Hematopoietic multipotent progenitor cell (in vitro differentiated cells): Measurements from ENCODE around the gene CACNA1D. TPM values are rescaled to one million over a fixed set of nuclear protein-coding genes. Genes with fewer than 3 reads are reported as not detected.

ENCODE experiments used
- DNase-seq, 3 donors: peaks; one replicate each; pipeline ENCODE4 v3.0.0-alpha.2; 2011 to 2015; ENCODE audit warnings: low read depth in 2 of 3, low spot score in 2 of 3
- total RNA-seq: library from RNA; depleted of rRNA; stranded (reverse); fragments of >200 nt; gene quantifications from one replicate; pipeline ENCODE4 v1.2.3, GENCODE V29; 2012

CACNA1D gene
- total RNA-seq, 1 donor: 0.81 TPM

GRCh38 chr3:53815651-53816050 lies 321.2 kb downstream of the CACNA1D start:
- no peak for DNase-seq

- no peak for DNase-seq
These were observed 322.0 kb downstream of the CACNA1D start for GRCh38 chr3:53816425-53816824.

GRCh38 chr3:53817211-53817610 lies 322.8 kb downstream of the CACNA1D start:
- no peak for DNase-seq

GRCh38 chr3:53817809-53818208 lies 323.4 kb downstream of the CACNA1D start:
- DNase-seq: no peak

- no peak for DNase-seq
These were observed 324.1 kb downstream of the CACNA1D start for GRCh38 chr3:53818221-53819162.

GRCh38 chr3:53819163-53819868 lies 324.9 kb downstream of the CACNA1D start:
- no peak for DNase-seq

- no peak for DNase-seq
These were observed 325.7 kb downstream of the CACNA1D start for GRCh38 chr3:53820084-53820483.

- no peak for DNase-seq
These were observed 326.6 kb downstream of the CACNA1D start for GRCh38 chr3:53820756-53821580.

- no peak for DNase-seq
These were observed 327.3 kb downstream of the CACNA1D start for GRCh38 chr3:53821631-53822121.

- DNase-seq: no peak
These were observed 327.9 kb downstream of the CACNA1D start for GRCh38 chr3:53822331-53822741.

GRCh38 chr3:53823026-53823955 lies 328.9 kb downstream of the CACNA1D start:
- DNase-seq: no peak

- no peak for DNase-seq
These were observed 329.7 kb downstream of the CACNA1D start for GRCh38 chr3:53823956-53824657.

- DNase-seq: no peak
These were observed 330.4 kb downstream of the CACNA1D start for GRCh38 chr3:53824795-53825194.

- DNase-seq: no peak
These were observed 331.6 kb downstream of the CACNA1D start for GRCh38 chr3:53826048-53826447.

- no peak for DNase-seq
These were observed 334.2 kb downstream of the CACNA1D start for GRCh38 chr3:53828581-53828980.

GRCh38 chr3:53829605-53830004 lies 335.2 kb downstream of the CACNA1D start:
- DNase-seq: no peak

GRCh38 chr3:53830944-53831343 lies 336.5 kb downstream of the CACNA1D start:
- no peak for DNase-seq

GRCh38 chr3:53833053-53833645 lies 338.7 kb downstream of the CACNA1D start:
- no peak for DNase-seq

- no peak for DNase-seq
These were observed 339.3 kb downstream of the CACNA1D start for GRCh38 chr3:53833700-53834099.
